Activated CD8-positive, alpha-beta memory T cell treated with anti-CD3 and anti-CD28 coated beads for 4 hours (primary cell): Measurements from ENCODE around the gene TLR9.
"Not testable (repeated sequence)": the region's sequence is repeated elsewhere in the genome, so short reads cannot be mapped to it uniquely, and the experiment has no call there.

Experiments
- DNase-seq, 2 donors: peaks; one replicate each; pipeline ENCODE4 v3.0.0-alpha.2; 2020; ENCODE audit warnings: low read depth in 2 of 2

Gene TLR9, protein sequence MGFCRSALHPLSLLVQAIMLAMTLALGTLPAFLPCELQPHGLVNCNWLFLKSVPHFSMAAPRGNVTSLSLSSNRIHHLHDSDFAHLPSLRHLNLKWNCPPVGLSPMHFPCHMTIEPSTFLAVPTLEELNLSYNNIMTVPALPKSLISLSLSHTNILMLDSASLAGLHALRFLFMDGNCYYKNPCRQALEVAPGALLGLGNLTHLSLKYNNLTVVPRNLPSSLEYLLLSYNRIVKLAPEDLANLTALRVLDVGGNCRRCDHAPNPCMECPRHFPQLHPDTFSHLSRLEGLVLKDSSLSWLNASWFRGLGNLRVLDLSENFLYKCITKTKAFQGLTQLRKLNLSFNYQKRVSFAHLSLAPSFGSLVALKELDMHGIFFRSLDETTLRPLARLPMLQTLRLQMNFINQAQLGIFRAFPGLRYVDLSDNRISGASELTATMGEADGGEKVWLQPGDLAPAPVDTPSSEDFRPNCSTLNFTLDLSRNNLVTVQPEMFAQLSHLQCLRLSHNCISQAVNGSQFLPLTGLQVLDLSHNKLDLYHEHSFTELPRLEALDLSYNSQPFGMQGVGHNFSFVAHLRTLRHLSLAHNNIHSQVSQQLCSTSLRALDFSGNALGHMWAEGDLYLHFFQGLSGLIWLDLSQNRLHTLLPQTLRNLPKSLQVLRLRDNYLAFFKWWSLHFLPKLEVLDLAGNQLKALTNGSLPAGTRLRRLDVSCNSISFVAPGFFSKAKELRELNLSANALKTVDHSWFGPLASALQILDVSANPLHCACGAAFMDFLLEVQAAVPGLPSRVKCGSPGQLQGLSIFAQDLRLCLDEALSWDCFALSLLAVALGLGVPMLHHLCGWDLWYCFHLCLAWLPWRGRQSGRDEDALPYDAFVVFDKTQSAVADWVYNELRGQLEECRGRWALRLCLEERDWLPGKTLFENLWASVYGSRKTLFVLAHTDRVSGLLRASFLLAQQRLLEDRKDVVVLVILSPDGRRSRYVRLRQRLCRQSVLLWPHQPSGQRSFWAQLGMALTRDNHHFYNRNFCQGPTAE

GRCh38 chr3:52225452-52226228 is at the start of gene TLR9:
TLR9 (minus strand) TSS chr3:52225645; CDS start chr3:52225529, 116 bp downstream.
- no peak for DNase-seq

DNA sequence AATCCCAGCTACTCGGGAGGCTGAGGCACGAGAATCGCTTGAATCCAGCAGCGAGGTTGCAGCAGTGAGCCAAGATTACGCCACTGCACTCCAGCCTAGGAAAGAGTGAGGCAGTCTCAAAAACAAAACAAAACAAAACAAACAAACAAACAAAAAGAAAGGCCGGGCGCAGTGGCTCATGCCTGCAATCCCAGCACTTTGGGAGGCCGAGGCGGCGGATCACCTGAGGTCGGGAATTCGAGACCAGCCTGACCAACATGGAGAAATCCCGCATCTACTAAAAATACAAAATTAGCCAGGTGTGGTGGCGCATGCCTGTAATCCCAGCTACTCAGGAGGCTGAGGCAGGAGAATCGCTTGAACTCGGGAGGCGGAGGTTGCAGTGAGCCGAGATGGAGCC is 49.3 kb upstream of the TLR9 start:
- DNase-seq, result not testable (repeated sequence)

GRCh38 chr3:52272831-52273230 is 47.4 kb upstream of the TLR9 start:
- DNase-seq, result no peak

- DNase-seq, result not testable (repeated sequence)
Measured at GRCh38 chr3:52272172-52272571, 46.7 kb upstream of the TLR9 start.

GRCh38 chr3:52270252-52270754 is 44.9 kb upstream of the TLR9 start:
- no peak for DNase-seq

DNA sequence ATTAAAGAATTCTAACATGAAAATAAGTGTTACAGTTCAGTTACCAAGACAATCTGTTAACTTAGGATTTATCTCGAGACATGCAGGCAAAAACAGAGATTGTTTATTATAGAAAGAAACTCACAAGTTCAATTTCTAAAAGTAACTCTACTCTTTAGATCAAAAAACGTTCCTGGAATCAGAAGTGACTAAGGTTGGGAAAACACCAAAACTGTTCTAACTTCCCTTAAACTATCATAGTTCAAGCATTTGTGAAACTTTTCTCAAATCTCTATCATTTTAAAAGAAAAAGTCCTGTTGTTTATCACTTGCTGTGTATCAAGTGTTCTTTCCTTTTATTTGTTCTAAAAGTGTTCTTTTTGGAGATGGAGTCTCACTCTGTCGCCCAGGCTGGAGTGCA is 44.3 kb upstream of the TLR9 start:
- no peak for DNase-seq

DNA sequence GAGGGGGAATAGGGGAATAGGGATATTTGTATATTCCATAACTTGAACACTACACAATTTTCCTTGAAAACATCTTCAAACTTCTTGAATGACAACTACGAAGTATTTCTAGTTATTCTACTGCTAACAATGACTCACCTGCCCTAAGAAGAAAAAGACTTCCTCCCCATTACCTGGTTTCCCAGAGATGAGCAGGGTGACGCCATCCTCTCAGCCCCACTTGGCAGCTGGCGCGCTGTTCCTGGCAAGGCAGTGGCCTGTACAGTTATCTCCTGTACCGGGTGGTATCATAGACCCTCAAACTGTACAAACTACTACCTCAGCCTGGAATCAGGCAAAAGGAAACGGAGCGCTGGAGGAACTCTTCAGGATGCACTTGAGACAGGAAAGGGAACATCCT is 42.6 kb upstream of the TLR9 start:
- no peak for DNase-seq

GRCh38 chr3:52265387-52265786 is 39.9 kb upstream of the TLR9 start:
- DNase-seq, result no peak

- no peak for DNase-seq
Measured at GRCh38 chr3:52262447-52262846, 37.0 kb upstream of the TLR9 start.

DNA sequence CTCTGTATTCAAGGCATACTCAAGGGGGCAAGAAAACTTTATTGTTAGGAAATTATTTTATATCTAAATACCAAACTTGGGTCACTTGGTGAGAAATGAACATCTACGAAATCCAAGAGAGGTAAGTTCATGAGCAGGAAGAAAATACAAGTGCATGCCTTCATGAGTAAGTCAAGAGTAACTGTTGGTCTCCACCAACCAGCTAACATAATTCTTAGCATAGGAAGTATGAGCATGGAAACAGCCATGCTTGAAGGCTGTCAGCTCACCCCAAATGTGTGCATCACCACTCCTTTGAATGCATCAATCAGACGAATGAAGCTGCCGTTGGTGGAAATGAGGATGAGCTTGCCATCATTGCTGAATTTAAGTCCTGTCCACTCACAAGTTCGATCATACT is 34.0 kb upstream of the TLR9 start:
- DNase-seq, result no peak

- DNase-seq, result no peak
Measured at GRCh38 chr3:52259035-52259434, 33.6 kb upstream of the TLR9 start.

DNA sequence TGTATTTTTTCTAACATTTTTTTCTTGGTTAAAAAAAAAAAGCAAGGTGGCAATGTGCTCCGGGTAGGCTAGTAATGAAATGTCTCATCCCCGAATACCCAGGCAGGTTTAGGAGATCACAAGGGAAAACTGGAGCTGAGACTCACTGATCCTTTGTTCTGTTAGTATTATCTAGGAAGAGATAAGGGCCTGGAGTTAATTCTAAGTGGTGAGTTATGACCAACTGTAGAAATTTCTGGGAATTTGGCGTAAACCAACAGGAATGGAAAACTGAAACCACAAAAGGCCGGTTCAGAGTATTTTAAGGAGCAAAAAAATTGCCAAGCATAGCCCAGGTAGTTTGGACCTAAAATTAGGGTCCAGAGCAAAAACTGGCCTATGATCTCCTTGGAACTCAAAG is 32.5 kb upstream of the TLR9 start:
- DNase-seq, result no peak

GRCh38 chr3:52256622-52257021 is 31.2 kb upstream of the TLR9 start:
- DNase-seq, result no peak

DNA sequence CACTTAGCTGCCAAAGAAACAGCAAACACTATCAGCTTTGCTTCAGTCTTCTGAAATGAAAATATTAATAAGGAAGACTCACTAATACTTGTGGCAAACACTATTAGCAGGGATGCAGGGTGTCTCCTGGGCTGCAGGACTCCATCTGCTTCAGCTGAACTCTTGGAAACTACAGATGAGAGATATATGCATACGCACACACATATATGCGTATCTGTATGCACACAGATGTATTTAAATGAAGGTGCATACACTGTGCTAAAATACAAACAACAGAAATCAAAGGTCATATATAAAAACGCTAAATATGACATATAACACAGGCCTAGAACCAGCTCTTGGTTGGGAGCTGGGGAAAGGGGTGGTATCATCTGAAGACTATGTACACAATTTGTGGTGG is 30.7 kb upstream of the TLR9 start:
- no peak for DNase-seq

- DNase-seq, result no peak
Measured at GRCh38 chr3:52254608-52255007, 29.2 kb upstream of the TLR9 start.

DNA sequence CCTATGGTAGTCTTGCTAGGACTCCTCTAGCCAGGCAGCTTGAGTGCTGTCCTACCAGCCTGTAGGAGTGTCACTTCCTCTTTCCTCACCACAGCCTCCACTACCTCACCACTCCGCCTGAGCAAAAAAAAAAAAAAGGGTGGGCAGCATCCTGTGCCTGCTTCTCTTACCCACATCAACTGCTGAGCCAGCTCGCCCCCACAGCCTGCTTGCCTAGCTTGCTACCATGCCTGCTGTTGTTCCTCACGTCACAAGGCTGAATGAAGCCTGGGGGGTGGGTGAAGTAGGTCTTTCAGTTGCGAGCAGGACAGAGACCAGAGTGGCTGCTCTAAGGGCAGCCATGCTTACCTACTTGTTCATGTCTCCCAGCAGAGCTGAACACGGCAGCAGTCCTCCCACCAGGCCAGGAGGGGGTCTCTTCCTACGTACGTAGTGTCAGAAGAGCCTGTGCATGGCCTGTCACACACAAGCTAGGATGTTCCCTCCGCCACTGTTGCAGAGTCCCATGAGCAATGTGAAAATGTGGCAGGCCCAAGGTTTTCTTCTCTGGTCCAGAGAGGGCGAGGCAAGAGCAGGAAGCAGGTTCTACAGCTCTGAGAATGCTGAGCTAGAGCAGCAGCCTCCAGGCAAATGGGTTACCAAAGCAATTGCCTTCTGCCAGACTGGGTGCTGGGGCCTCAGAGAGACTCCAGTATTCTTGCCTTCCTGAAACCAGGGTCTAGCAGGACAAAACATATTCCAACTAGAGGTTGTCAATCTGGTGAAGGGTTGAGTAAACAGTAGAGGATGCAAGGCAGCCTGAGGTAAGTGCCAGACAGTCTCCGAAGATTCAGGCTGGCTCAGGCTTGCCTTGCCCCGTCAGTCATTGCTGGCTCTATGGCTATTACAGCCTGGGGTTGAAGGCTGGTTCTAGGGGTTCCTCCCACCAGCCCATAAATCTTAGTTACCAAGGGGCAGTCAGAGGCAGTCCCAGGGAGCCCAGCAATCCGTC is 28.2 kb upstream of the TLR9 start:
- peak; percentile 68 to 84 for DNase-seq

GRCh38 chr3:52250122-52250521 is 24.7 kb upstream of the TLR9 start:
- DNase-seq, result no peak

GRCh38 chr3:52249683-52250082 is 24.2 kb upstream of the TLR9 start:
- DNase-seq, result no peak

GRCh38 chr3:52248816-52249547 is 23.5 kb upstream of the TLR9 start:
- DNase-seq, result no peak

GRCh38 chr3:52248165-52248541 is 22.7 kb upstream of the TLR9 start:
- DNase-seq, result no peak
